Spleen (tissue), 7 donors: ENCODE data around the gene PFDN6.

Experiments
- CTCF ChIP-seq, 11 experiments: fragments of 200-600 bp in 7 of 11; fragments of 450-650 bp in 4 of 11; sonication (generic) in 4 of 11; IDR thresholded peaks in 8 of 11; conservative IDR thresholded peaks in 3 of 11; 1 replicate in 7 of 11; 2 replicates in 4 of 11; pipeline versions ENCODE4 v1.4.0 to v1.8.0; 2016 to 2021; ENCODE audit warnings: antibody characterized with exemption in 11 of 11, inconsistent platforms in 4 of 11, mild to moderate bottlenecking in 1 of 11
- POLR2A ChIP-seq, 3 donors: fragments of 450-650 bp; IDR thresholded peaks; one replicate each; pipeline ENCODE4 v1.5.1; 2017; ENCODE audit warnings: antibody characterized with exemption in 3 of 3, mild to moderate bottlenecking in 1 of 3
- POLR2AphosphoS5 ChIP-seq, 3 donors: sonication (generic); formaldehyde crosslinking; IDR thresholded peaks; one replicate each; pipeline ENCODE4 v1.5.1; 2017; ENCODE audit warnings: antibody characterized with exemption in 3 of 3
- donor health status: DM: no; HTN: no; CAD: no; lungs with moderate emphysema.
- donor health status: DM: no; HTN: no; CAD: no.
- donor health status: DM: no; HTN: no; CAD: no.

GRCh38 chr6:33329058-33329457, 39.7 kb downstream of the PFDN6 start:
- TF ChIP-seq CTCF (IDR thresholded peaks at IDR 0.05 in 8 of 11, conservative IDR thresholded peaks at IDR 0.05 in 3 of 11) = no peak
- TF ChIP-seq POLR2A (IDR thresholded peaks at IDR 0.05) = no peak
- TF ChIP-seq POLR2AphosphoS5 (IDR thresholded peaks at IDR 0.05) = no peak
